Ascending aorta (tissue), 2 donors: ENCODE data around the gene ARHGAP10. TPM values are rescaled to one million over a fixed set of nuclear protein-coding genes. Genes with fewer than 3 reads are reported as not detected.
"Not testable (repeated sequence)": the region's sequence is repeated elsewhere in the genome, so short reads cannot be mapped to it uniquely, and the experiment has no call there.

Experiments
- DNase-seq, 2 donors: peaks; one replicate each; pipeline ENCODE4 v3.0.0-alpha.2; 2019; ENCODE audit warnings: low spot score in 2 of 2
- H3K27ac ChIP-seq, 2 donors: fragments of 200-600 bp; sonication (generic); one replicate each; pipeline ENCODE4 v1.5.1; 2016 to 2017; ENCODE audit warnings: mild to moderate bottlenecking in 1 of 2
- H3K27me3 ChIP-seq: fragments of 200-600 bp; sonication (generic); one replicate; pipeline ENCODE4 v1.5.1; 2017
- H3K36me3 ChIP-seq, 2 donors: fragments of 200-600 bp; sonication (generic); one replicate each; pipeline ENCODE4 v1.5.1; 2016
- H3K4me1 ChIP-seq, 2 donors: fragments of 200-600 bp; sonication (generic); one replicate each; pipeline ENCODE4 v1.5.1; 2016 to 2017; ENCODE audit warnings: mild to moderate bottlenecking in 1 of 2
- H3K4me3 ChIP-seq, 2 donors: fragments of 200-600 bp; sonication (generic); one replicate each; pipeline ENCODE4 v1.5.1; 2016 to 2017; ENCODE audit warnings: mild to moderate bottlenecking in 1 of 2
- H3K9me3 ChIP-seq, 2 donors: fragments of 200-600 bp; sonication (generic); one replicate each; pipeline ENCODE4 v1.5.1; 2016
- intact Hi-C: fragments of 100-400 bp; cut with DNase I; formaldehyde crosslinking; loops from one replicate; pipeline ENCODE4 v1.15.1; 2023
- total RNA-seq: library from RNA; depleted of rRNA; stranded (reverse); fragments of >200 nt; gene quantifications from one replicate; pipeline ENCODE4 v1.1.0, GENCODE V29; 2016
- TF ChIP-seq, protein P1 (sequence below), 3 experiments: fragments of 200-600 bp in 2 of 3; fragments of 450-650 bp in 1 of 3; sonication (generic) in 2 of 3; IDR thresholded peaks; one replicate each; pipeline ENCODE4 v1.5.1; 2016 to 2019; ENCODE audit warnings: antibody characterized with exemption in 3 of 3, mild to moderate bottlenecking in 1 of 3, moderate library complexity in 1 of 3

ARHGAP10 gene
- total RNA-seq, 1 donor from 2014 or later: 77.3 TPM

DNA sequence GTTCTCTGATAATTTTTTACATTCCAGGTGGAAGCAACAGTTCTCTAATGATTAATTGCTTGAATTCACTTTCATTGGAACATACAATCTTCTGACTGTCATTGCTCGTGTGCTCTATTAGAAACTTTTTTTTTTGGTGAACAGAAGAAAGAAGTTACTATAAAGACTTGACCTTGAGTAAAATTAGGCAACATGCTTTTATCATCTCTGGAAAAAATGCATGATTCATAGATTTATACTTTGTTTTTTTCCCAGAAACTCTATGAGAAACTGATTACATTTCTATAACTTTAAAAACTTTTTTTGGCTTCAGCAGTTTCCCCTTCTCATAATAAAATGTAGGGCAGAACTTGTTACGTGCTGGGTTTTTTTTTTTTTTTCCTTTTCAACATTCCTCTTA is 167.6 kb downstream of the ARHGAP10 start:
- Histone ChIP-seq H3K27ac (no peak overlapping the region), H3K4me3 (no peak overlapping the region), H3K36me3 (peaks cover 7 to 25% of the 10 kb centered on the region in 2 donors), H3K27me3 (no peaks in the 10 kb centered on the region), H3K9me3 (peaks cover 0 to 13% of the 10 kb centered on the region in 2 donors), H3K4me1 (peaks cover 0 to 4% of the 10 kb centered on the region in 2 donors)
- TF ChIP-seq, protein P1, sequence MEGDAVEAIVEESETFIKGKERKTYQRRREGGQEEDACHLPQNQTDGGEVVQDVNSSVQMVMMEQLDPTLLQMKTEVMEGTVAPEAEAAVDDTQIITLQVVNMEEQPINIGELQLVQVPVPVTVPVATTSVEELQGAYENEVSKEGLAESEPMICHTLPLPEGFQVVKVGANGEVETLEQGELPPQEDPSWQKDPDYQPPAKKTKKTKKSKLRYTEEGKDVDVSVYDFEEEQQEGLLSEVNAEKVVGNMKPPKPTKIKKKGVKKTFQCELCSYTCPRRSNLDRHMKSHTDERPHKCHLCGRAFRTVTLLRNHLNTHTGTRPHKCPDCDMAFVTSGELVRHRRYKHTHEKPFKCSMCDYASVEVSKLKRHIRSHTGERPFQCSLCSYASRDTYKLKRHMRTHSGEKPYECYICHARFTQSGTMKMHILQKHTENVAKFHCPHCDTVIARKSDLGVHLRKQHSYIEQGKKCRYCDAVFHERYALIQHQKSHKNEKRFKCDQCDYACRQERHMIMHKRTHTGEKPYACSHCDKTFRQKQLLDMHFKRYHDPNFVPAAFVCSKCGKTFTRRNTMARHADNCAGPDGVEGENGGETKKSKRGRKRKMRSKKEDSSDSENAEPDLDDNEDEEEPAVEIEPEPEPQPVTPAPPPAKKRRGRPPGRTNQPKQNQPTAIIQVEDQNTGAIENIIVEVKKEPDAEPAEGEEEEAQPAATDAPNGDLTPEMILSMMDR (IDR thresholded peaks at IDR 0.05): no peak
- intact Hi-C loops: no loop called here
- DNase-seq: no peak

DNA sequence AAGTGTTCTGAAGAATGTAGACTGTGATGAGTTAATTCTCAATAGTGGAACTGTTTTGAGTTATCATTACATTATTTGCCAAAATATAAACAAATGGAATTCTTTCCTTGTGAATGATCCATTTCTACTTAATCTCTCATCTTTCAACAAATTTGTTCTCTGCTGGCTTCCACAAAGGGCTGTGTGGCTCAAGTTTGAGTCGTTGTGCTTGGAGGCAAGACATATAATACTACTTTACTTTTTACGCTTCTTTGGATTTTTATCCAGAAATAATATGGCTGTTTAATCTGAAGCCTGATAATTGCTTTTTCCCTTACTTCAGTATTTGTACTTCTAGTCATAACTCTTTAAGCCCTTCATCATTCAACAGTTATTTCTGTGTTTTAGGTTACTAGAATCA is 169.5 kb downstream of the ARHGAP10 start:
- DNase-seq: no peak
- peaks cover 0 to 6% of the 10 kb centered on the region in 2 donors for H3K9me3 ChIP-seq
- intact Hi-C loops: no loop called here
- H3K4me3 ChIP-seq: no peak overlapping the region
- TF ChIP-seq, protein P1 (IDR thresholded peaks at IDR 0.05): no peak
- H3K27me3 ChIP-seq: no peaks in the 10 kb centered on the region
- peaks cover 7 to 30% of the 10 kb centered on the region in 2 donors for H3K36me3 ChIP-seq
- H3K27ac ChIP-seq: no peak overlapping the region
- peaks cover 0 to 4% of the 10 kb centered on the region in 2 donors for H3K4me1 ChIP-seq

DNA sequence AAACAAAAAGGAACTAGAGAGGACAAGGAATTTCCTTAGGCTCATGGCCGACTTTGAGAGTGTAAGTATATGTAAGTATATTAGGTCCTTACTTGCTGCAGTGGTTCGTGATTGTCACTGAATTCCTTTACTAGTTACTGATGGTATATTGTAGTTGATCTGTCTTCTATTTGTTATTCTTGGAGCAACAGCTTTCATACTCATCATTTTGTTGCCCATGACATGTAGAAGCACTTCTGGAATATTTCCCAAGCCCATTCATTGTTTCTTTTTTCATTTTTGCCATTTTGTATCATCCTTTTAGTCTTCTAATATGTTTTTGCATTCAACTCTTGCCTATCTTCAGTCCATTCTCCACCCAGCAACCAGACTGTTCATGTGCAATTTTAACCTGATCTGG is 170.0 kb downstream of the ARHGAP10 start:
- Histone ChIP-seq H3K36me3 (peaks cover 8 to 35% of the 10 kb centered on the region in 2 donors), H3K27me3 (no peaks in the 10 kb centered on the region), H3K9me3 (peaks cover 0 to 6% of the 10 kb centered on the region in 2 donors), H3K4me3 (no peak overlapping the region), H3K27ac (no peak overlapping the region), H3K4me1 (peaks cover 0 to 4% of the 10 kb centered on the region in 2 donors)
- intact Hi-C loops: no loop called here
- DNase-seq: no peak
- TF ChIP-seq, protein P1 (IDR thresholded peaks at IDR 0.05): no peak

DNA sequence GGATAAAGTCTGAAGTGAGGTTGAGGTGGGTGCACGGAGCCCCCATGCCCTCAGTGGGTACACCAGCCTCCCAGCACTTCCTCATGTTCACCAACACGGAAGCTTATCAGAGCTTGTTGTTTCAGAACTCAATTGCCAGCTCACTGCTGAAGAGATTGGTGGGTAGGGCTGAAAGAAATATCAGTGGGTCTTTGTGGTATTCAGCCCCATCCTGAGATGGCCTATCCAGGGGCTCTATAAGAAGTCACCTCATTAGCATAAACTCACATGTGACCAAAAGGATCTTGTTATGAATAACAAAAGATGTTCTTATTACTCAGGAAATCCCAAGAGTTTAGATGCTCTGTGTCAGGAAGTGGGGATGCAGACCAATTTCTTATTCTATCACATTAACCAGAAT is 177.3 kb downstream of the ARHGAP10 start:
- H3K4me3 ChIP-seq: no peak overlapping the region
- peaks cover 0 to 3% of the 10 kb centered on the region in 2 donors for H3K9me3 ChIP-seq
- H3K36me3 ChIP-seq: peaks cover 27 to 62% of the 10 kb centered on the region in 2 donors
- no peak for DNase-seq
- intact Hi-C loops: no loop called here
- H3K27me3 ChIP-seq: no peaks in the 10 kb centered on the region
- H3K27ac ChIP-seq: no peak overlapping the region
- TF ChIP-seq, protein P1 (IDR thresholded peaks at IDR 0.05): no peak
- no peaks in the 10 kb centered on the region for H3K4me1 ChIP-seq

DNA sequence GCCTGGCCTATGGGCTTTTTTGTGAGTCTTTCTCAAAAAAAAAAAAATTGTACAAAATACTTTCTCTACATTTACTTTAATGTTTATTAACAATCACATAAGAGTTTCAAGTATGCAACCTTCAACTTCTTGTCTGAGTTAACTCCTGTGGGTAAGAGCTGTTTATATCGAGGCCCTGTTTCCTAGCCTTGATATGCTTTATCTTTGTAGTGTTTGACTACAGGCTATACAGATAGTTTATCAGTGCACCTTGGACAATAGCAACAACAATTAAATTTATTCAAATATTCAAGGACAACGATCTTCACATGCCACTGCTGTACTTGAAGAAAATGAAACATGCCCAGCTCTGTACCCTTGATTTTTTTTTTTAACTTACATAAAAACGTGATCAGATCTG is 178.4 kb downstream of the ARHGAP10 start:
- intact Hi-C loops: loop anchor here (10.0 kb wide), 1 partner anchor 534 kb away; the partner anchor contains the start of gene NR3C2
- Histone ChIP-seq H3K27ac (no peak overlapping the region), H3K9me3 (no peaks in the 10 kb centered on the region), H3K36me3 (peaks cover 33 to 61% of the 10 kb centered on the region in 2 donors), H3K27me3 (no peaks in the 10 kb centered on the region), H3K4me1 (no peaks in the 10 kb centered on the region), H3K4me3 (no peak overlapping the region)
- no peak for DNase-seq
- TF ChIP-seq, protein P1 (IDR thresholded peaks at IDR 0.05): no peak

DNA sequence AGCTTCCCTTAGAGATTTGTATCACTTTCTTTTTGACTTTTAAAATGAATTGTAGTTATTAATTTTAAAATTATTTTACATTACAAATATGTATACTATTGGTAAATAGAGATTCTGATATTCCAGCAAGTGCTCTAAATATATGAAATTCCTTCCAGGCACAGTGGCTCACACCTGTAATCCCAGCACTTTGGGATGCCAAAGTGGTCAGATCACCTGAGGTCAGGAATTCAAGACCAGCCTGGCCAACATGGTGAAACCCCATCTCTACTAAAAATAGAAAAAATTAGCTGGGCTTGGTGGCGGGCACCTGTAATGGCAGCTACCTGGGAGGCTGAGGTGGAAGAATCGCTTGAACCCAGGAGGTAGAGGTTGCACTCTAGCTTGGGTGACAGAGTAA is 180.2 kb downstream of the ARHGAP10 start:
- H3K9me3 ChIP-seq, DNase-seq, H3K27me3 ChIP-seq, H3K27ac ChIP-seq, H3K4me1 ChIP-seq, H3K4me3 ChIP-seq: not testable (repeated sequence)
- peaks cover 30 to 48% of the 10 kb centered on the region in 2 donors for H3K36me3 ChIP-seq
- intact Hi-C loops: loop anchor here (10.0 kb wide), 1 partner anchor 533 kb away; the partner anchor contains the start of gene NR3C2
